M059J (cell line): ENCODE measurements around the gene SH3RF1. TPM values are rescaled to one million over a fixed set of nuclear protein-coding genes. Genes with fewer than 3 reads are reported as not detected.

ENCODE experiments used
- DNase-seq: peaks from one replicate; pipeline ENCODE4 v3.0.0-alpha.2; 2012; ENCODE audit warnings: low read depth
- total RNA-seq: library from RNA; depleted of rRNA; stranded (reverse); fragments of >200 nt; shearing (Covaris generic); gene quantifications from 2 replicates; pipeline ENCODE4 v1.2.3, GENCODE V29; 2014

The SH3RF1 gene
- total RNA-seq, 1 experiment from 2014 or later = 7.9 TPM

DNA sequence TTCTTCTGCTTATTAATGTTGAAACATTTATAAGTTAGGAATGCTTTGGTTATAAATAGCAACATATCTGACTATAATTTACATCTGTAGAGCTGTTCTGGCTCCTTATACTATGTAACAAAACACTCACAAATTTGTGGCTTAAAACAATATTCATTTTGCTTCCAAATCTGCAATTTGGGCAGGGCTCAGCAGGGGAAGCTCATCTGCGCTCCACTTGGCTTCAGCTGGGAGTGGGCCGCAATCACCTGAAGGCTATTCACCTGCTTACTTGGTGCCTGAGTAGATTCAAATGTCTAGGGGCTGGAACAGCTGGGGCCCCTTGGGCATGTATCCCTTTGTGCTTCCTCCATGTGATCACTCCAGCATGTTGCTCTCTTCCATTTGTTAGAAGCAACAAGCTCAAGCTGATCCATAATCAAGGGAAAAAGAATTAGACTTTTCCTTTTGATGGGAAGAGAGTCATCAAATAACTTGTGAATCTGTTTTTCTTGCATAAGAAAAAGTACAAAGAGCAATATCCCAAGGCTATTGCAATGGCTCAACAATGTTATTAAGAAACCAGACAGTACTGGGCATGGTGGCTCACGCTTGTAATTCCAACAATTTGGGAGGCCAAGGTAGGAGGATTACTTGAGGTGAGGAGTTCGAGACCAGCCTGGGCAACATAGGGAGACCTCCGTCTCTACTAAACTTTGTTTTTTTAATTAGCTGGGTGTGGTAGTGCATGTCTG is 225.9 kb downstream of the SH3RF1 start:
- DNase-seq = no peak
